ENCODE measurements around the gene LYPLAL1.

LYPLAL1 gene

GRCh38 chr1:219150913-219151312 is 22.8 kb upstream of the LYPLAL1 start:
- TF ChIP-seq, protein P1, sequence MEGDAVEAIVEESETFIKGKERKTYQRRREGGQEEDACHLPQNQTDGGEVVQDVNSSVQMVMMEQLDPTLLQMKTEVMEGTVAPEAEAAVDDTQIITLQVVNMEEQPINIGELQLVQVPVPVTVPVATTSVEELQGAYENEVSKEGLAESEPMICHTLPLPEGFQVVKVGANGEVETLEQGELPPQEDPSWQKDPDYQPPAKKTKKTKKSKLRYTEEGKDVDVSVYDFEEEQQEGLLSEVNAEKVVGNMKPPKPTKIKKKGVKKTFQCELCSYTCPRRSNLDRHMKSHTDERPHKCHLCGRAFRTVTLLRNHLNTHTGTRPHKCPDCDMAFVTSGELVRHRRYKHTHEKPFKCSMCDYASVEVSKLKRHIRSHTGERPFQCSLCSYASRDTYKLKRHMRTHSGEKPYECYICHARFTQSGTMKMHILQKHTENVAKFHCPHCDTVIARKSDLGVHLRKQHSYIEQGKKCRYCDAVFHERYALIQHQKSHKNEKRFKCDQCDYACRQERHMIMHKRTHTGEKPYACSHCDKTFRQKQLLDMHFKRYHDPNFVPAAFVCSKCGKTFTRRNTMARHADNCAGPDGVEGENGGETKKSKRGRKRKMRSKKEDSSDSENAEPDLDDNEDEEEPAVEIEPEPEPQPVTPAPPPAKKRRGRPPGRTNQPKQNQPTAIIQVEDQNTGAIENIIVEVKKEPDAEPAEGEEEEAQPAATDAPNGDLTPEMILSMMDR (IDR thresholded peaks at IDR 0.05): no peak
- DNase-seq (ENCODE audit: low spot score): no peak
- no peak overlapping the region for H3K4me3 ChIP-seq
- no peak overlapping the region for H3K27ac ChIP-seq

DNA sequence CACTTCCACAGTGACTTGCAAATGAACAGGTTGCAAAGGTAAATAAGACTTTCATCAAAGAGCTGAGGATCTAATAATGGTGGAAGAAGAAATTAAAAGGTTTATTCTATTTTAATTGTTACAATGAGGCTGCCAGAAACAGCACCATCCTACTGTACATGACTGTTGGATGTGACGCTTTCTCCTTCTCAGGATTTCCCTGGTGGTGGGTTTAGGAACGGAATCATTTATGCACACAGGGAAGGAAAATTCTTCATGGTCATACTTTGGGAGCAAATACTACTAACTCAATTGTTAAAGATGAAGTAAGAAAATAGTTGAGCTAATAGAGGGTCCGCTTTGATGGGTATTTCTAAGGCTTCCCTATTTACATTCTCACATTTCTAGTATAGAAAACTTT is 22.2 kb upstream of the LYPLAL1 start:
- TF ChIP-seq, protein P1 (IDR thresholded peaks at IDR 0.05): no peak
- H3K27ac ChIP-seq: no peak overlapping the region
- H3K4me3 ChIP-seq: no peak overlapping the region
- no peak for DNase-seq (ENCODE audit: low spot score)

- Histone ChIP-seq H3K4me3 (no peak overlapping the region), H3K27ac (no peak overlapping the region)
- TF ChIP-seq, protein P1 (IDR thresholded peaks at IDR 0.05): no peak
- no peak for DNase-seq (ENCODE audit: low spot score)
Observed at GRCh38 chr1:219152751-219153150, 20.9 kb upstream of the LYPLAL1 start.

GRCh38 chr1:219153723-219154122 is 20.0 kb upstream of the LYPLAL1 start:
- Histone ChIP-seq H3K27ac (no peak overlapping the region), H3K4me3 (no peak overlapping the region)
- DNase-seq (ENCODE audit: low spot score): no peak
- TF ChIP-seq, protein P1 (IDR thresholded peaks at IDR 0.05): no peak

DNA sequence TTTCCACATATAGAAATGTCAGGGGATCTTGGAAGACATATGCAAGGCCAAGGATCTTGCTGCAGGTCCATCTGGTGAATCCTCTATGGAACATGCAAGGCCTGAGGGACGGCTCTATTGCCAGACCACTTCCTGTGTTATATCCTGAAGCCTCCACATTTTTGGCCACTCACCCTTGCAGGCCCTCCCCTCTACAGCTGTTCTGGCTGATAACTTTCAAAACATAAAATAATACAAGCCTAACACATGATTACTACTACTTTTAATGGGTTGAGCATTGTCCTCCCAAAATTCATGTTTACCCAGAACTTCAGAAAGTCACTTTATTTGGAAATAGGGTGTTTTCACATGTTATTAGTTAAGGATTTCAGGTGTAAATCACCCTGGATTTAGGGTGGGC is 18.5 kb upstream of the LYPLAL1 start:
- TF ChIP-seq, protein P1 (IDR thresholded peaks at IDR 0.05): no peak
- DNase-seq (ENCODE audit: low spot score): no peak
- no peak overlapping the region for H3K4me3 ChIP-seq
- H3K27ac ChIP-seq: no peak overlapping the region

DNA sequence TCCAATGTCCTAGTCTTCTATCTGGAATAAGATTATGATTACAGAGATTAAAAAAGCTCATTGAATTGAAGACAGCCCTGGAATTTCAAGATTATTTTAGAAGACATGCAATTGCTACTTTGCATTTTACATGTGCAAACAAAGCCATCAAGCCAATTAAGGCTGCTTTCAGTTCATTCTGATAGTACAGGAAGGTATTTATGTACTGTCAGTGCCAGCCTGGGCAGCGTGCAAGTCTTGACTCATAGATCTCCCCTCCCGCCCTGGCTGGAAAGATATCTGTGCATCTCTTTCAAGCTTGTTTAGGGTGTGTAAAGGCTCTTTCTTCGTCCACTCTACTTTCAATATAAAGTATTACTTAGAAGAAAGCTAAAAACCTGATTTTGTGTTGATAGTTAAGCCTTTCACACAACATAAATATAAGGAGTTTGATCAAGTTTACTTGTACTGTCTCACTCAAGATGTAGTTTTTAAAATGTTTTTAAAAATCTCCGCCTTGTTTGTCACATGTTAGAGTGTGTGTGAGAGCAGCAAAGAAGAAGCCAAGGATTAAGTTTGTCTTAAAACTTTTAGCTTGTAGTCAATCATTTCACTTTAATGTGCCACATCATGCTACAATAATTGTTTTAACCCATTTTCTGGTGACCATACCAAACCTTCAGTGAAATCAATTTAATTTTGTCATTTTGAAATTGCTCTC is 13.6 kb upstream of the LYPLAL1 start:
- TF ChIP-seq, protein P1 (IDR thresholded peaks at IDR 0.05): no peak
- Histone ChIP-seq H3K4me3 (no peak overlapping the region), H3K27ac (no peak overlapping the region)
- no peak for DNase-seq (ENCODE audit: low spot score)

DNA sequence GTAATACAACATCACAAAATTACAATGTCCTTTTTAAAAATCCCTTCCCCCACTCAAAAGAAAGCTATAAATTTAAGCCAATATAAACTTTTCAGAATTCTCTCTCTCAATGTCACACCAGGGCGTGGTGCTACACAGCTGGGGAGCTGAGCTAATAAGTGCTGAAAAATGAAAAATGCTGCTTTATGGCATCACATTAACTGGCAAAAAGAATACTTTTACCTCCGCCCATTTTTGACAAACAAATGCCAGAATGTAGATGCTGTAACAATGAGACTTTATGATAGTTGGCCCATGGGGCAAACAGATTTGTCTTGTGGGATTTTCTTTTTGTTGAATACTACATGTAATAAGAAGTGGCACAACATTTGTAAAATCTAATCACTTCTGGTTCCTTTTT is 12.7 kb upstream of the LYPLAL1 start:
- no peak for DNase-seq (ENCODE audit: low spot score)
- no peak overlapping the region for H3K27ac ChIP-seq
- H3K4me3 ChIP-seq: no peak overlapping the region
- TF ChIP-seq, protein P1 (IDR thresholded peaks at IDR 0.05): no peak
